ENCODE data around the gene AKT3. TPM values are rescaled to one million over a fixed set of nuclear protein-coding genes. Genes with fewer than 3 reads are reported as not detected.

AKT3 gene
- total and polyA plus RNA-seq, 2 of the 8 experiments (the other 6 are each of a cell fraction or from before 2014, with no cell fraction given), result 6.0 to 36.4 TPM

GRCh38 chr1:243746751-243747150, 103.3 kb downstream of the AKT3 start:
- Histone ChIP-seq H3K27me3 (replicated peaks in 1 of 4; ENCODE audit: control insufficient read depth in 3 of 4, extremely low read depth in 1 of 4, insufficient read depth in 3 of 4, low read length in 3 of 4) (no peaks in the 10 kb centered on the region), H2AK5ac (ENCODE audit: low read depth, low read length) (no peak overlapping the region), H3K4me1 (replicated peaks in 1 of 4; ENCODE audit: control insufficient read depth in 3 of 4, insufficient read depth in 4 of 4, low read length in 3 of 4) (peaks cover 0 to 8% (median 2%) of the 10 kb centered on the region in 4 experiments; a peak in 3 of 7 replicates), H3K23ac (ENCODE audit: insufficient read length) (no peak overlapping the region), H3K56ac (replicated peaks; ENCODE audit: insufficient read length, low read depth, low read length) (no peak overlapping the region), H3K79me1 (ENCODE audit: low read depth, low read length) (peaks cover 2% of the 10 kb centered on the region; the same call in 1 of the 2 replicates), H2BK15ac (ENCODE audit: low read length) (no peak overlapping the region), H2AFZ (ENCODE audit: low read length) (no peak overlapping the region), H3K9ac (replicated peaks in 1 of 4; ENCODE audit: extremely low read depth in 1 of 4, low read depth in 3 of 4, low read length in 3 of 4) (no peak overlapping the region), H2BK120ac (replicated peaks; ENCODE audit: low read depth, low read length) (no peak overlapping the region), H3K9me3 (ENCODE audit: insufficient read depth in 2 of 2, low read depth in 1 of 2, low read length in 1 of 2) (no peaks in the 10 kb centered on the region), H3K4me3 (ENCODE audit: extremely low read depth in 1 of 4, insufficient read depth in 2 of 4, low read depth in 3 of 4, low read length in 4 of 4) (peak overlapping the region in 1 of 4 experiments; percentile 27; a peak in 1 of 8 replicates), H4K8ac (ENCODE audit: extremely low read depth, insufficient read depth, low read length) (no peak overlapping the region), H2BK5ac (ENCODE audit: low read depth, low read length) (no peak overlapping the region), H3K18ac (ENCODE audit: extremely low read depth, low read length) (no peak overlapping the region), H3K23me2 (ENCODE audit: low read depth, low read length) (no peaks in the 10 kb centered on the region; the same call in 1 of the 2 replicates), H3K79me2 (ENCODE audit: control insufficient read depth in 1 of 2, insufficient read depth in 2 of 2, low read length in 2 of 2) (no peaks in the 10 kb centered on the region; a peak in 1 of 4 replicates), H2BK20ac (ENCODE audit: low read length) (no peak overlapping the region), H2BK12ac (ENCODE audit: low read depth, low read length) (no peak overlapping the region), H4K91ac (replicated peaks; ENCODE audit: insufficient read length, low read length) (no peak overlapping the region), H3K27ac (ENCODE audit: low read depth, low read length) (no peak overlapping the region), H3K36me3 (ENCODE audit: control insufficient read depth in 2 of 4, insufficient read depth in 4 of 4, low read length in 3 of 4) (peaks cover 0 to 3% (median 1%) of the 10 kb centered on the region in 4 experiments; a peak in 2 of 8 replicates), H3K14ac (ENCODE audit: insufficient read length) (no peak overlapping the region), H3K4me2 (ENCODE audit: insufficient read depth in 1 of 2, low read depth in 2 of 2, low read length in 2 of 2) (peak overlapping the region in 1 of 2 experiments; percentile 45; a peak in 2 of 4 replicates), H4K20me1 (replicated peaks in 1 of 2; ENCODE audit: control insufficient read depth in 1 of 2, insufficient read depth in 2 of 2, low read length in 2 of 2) (no peaks in the 10 kb centered on the region), H4K5ac (ENCODE audit: insufficient read length, low read depth, low read length) (no peak overlapping the region), H3K4ac (replicated peaks; ENCODE audit: insufficient read length, low read depth, low read length) (no peak overlapping the region)
- FAIRE-seq (no peak), DNase-seq (ENCODE audit: low read depth in 1 of 2, low spot score in 2 of 2) (no peak)
- TF ChIP-seq GTF2F1 (IDR thresholded peaks at IDR 0.05; ENCODE audit: borderline replicate concordance, low read depth, low read length) (no peak), TCF12 (IDR thresholded peaks at IDR 0.05; ENCODE audit: low read depth, low read length) (0 out of 2 replicates have a peak, but pooled peaks have one; percentile 47), CTBP2 (IDR thresholded peaks at IDR 0.05; ENCODE audit: borderline replicate concordance, insufficient read depth, insufficient read length, low read length) (no peak), RBBP5 (IDR thresholded peaks at IDR 0.05; ENCODE audit: borderline replicate concordance, low read depth, low read length) (no peak), JUND (IDR thresholded peaks at IDR 0.05; ENCODE audit: low read length) (no peak), HDAC2 (IDR thresholded peaks at IDR 0.05; ENCODE audit: borderline replicate concordance in 1 of 2, low read depth in 2 of 2, low read length in 2 of 2) (0 out of 4 replicates have a peak, but pooled peaks of 1 of the 2 experiments have one; percentile 53)
- ChIA-PET POLR2A (ENCODE audit: partially characterized antibody) (no interaction called here), CTCF (ENCODE audit: partially characterized antibody) (interaction anchor here (0.9 to 1.7 kb wide), 3 partner anchors 11 to 271 kb away, joined by 3 to 5 read pairs (median 3); no protein-coding TSS in a partner anchor)

Measured in H1 (cell line).